GM18508 (cell line): ENCODE results near the gene ATAD3C.
"Not testable (repeated sequence)": the region's sequence is repeated elsewhere in the genome, so short reads cannot be mapped to it uniquely, and the experiment has no call there.

Experiments used
- ATAC-seq: cut with Tn5 transposase; IDR thresholded peaks from one replicate; pipeline ENCODE4 v1.9.1; 2021; ENCODE audit warnings: moderate number of reproducible peaks; ENCODE audit not compliant: insufficient read depth, unreplicated experiment

Gene ATAD3C

GRCh38 chr1:1440262-1441001, 9.1 kb upstream of the ATAD3C start:
- no peak for ATAC-seq

GRCh38 chr1:1441002-1441888, 8.2 kb upstream of the ATAD3C start:
- ATAC-seq, result no peak

- ATAC-seq, result no peak
Measured at GRCh38 chr1:1442069-1442770, 7.3 kb upstream of the ATAD3C start.

- not testable (repeated sequence) for ATAC-seq
Measured at GRCh38 chr1:1446631-1447030, 2.9 kb upstream of the ATAD3C start.

- ATAC-seq, result not testable (repeated sequence)
Measured at GRCh38 chr1:1450616-1451015, 1.1 kb downstream of the ATAD3C start.

GRCh38 chr1:1451696-1452364, 2.3 kb downstream of the ATAD3C start:
- ATAC-seq, result no peak

- not testable (repeated sequence) for ATAC-seq
Measured at GRCh38 chr1:1452365-1452739, 2.9 kb downstream of the ATAD3C start.

- ATAC-seq, result no peak
Measured at GRCh38 chr1:1452882-1453281, 3.4 kb downstream of the ATAD3C start.

- not testable (repeated sequence) for ATAC-seq
Measured at GRCh38 chr1:1454286-1455056, 5.0 kb downstream of the ATAD3C start.

GRCh38 chr1:1455366-1455884, 5.9 kb downstream of the ATAD3C start:
- no peak for ATAC-seq

- ATAC-seq, result not testable (repeated sequence)
Measured at GRCh38 chr1:1455934-1456333, 6.4 kb downstream of the ATAD3C start.

GRCh38 chr1:1456683-1457255, 7.3 kb downstream of the ATAD3C start:
- ATAC-seq, result not testable (repeated sequence)

- not testable (repeated sequence) for ATAC-seq
Measured at GRCh38 chr1:1459156-1459555, 9.7 kb downstream of the ATAD3C start.

- not testable (repeated sequence) for ATAC-seq
Measured at GRCh38 chr1:1459711-1460110, 10.2 kb downstream of the ATAD3C start.

- ATAC-seq, result no peak
Measured at GRCh38 chr1:1460540-1461130, 11.1 kb downstream of the ATAD3C start.

- ATAC-seq, result no peak
Measured at GRCh38 chr1:1461721-1462317, 12.3 kb downstream of the ATAD3C start.

- no peak for ATAC-seq
Measured at GRCh38 chr1:1462318-1462966, 13.0 kb downstream of the ATAD3C start.

GRCh38 chr1:1463312-1463711, 13.8 kb downstream of the ATAD3C start:
- ATAC-seq, result no peak
